GM19463 (cell line): ENCODE data around the gene STRIT1.
"Not testable (repeated sequence)": the region's sequence is repeated elsewhere in the genome, so short reads cannot be mapped to it uniquely, and the experiment has no call there.

ENCODE experiments used
- ATAC-seq: cut with Tn5 transposase; IDR thresholded peaks from one replicate; pipeline ENCODE4 v1.9.1; 2021; ENCODE audit warnings: mild to moderate bottlenecking, moderate library complexity; ENCODE audit not compliant: unreplicated experiment

STRIT1 gene

GRCh38 chr3:155313916-155314315 is 20.4 kb upstream of the STRIT1 start:
- no peak for ATAC-seq

- ATAC-seq, result no peak
These were observed 19.8 kb upstream of the STRIT1 start for GRCh38 chr3:155313300-155313699.

- ATAC-seq, result no peak
These were observed 19.3 kb upstream of the STRIT1 start for GRCh38 chr3:155312781-155313180.

GRCh38 chr3:155309581-155309980 is 16.1 kb upstream of the STRIT1 start:
- ATAC-seq, result no peak

GRCh38 chr3:155308831-155309230 is 15.3 kb upstream of the STRIT1 start:
- no peak for ATAC-seq

- no peak for ATAC-seq
These were observed 13.7 kb upstream of the STRIT1 start for GRCh38 chr3:155307183-155307582.

GRCh38 chr3:155304394-155304793 is 10.9 kb upstream of the STRIT1 start:
- no peak for ATAC-seq

- ATAC-seq, result no peak
These were observed 10.1 kb upstream of the STRIT1 start for GRCh38 chr3:155303540-155304097.

- no peak for ATAC-seq
These were observed 9.4 kb upstream of the STRIT1 start for GRCh38 chr3:155302891-155303290.

- ATAC-seq, result no peak
These were observed 9.0 kb upstream of the STRIT1 start for GRCh38 chr3:155302481-155302880.

GRCh38 chr3:155297100-155297499 is 3.6 kb upstream of the STRIT1 start:
- ATAC-seq, result no peak

GRCh38 chr3:155296413-155296812 is 2.9 kb upstream of the STRIT1 start:
- no peak for ATAC-seq

GRCh38 chr3:155292693-155293092 is 790 bp downstream of the STRIT1 start:
- no peak for ATAC-seq

- no peak for ATAC-seq
These were observed 1.4 kb downstream of the STRIT1 start for GRCh38 chr3:155292133-155292532.

- ATAC-seq, result no peak
These were observed 6.7 kb downstream of the STRIT1 start for GRCh38 chr3:155286736-155287135.

GRCh38 chr3:155285936-155286335 is 7.5 kb downstream of the STRIT1 start:
- no peak for ATAC-seq

- ATAC-seq, result no peak
These were observed 10.1 kb downstream of the STRIT1 start for GRCh38 chr3:155283092-155284056.

- ATAC-seq, result no peak
These were observed 10.9 kb downstream of the STRIT1 start for GRCh38 chr3:155282385-155283091.

GRCh38 chr3:155281912-155282311 is 11.6 kb downstream of the STRIT1 start:
- ATAC-seq, result no peak

- ATAC-seq, result not testable (repeated sequence)
These were observed 17.4 kb downstream of the STRIT1 start for GRCh38 chr3:155276089-155276488.

- not testable (repeated sequence) for ATAC-seq
These were observed 18.2 kb downstream of the STRIT1 start for GRCh38 chr3:155275159-155275754.
